Lung (tissue), 12 donors: ENCODE data around the gene MRNIP. TPM values are rescaled to one million over a fixed set of nuclear protein-coding genes. Genes with fewer than 3 reads are reported as not detected.

Source experiments
- ATAC-seq: fragments of 200-7000 bp; cut with Tn5 transposase; one replicate; pipeline ENCODE4 v1.9.1; 2020; ENCODE audit warnings: moderate number of reproducible peaks; ENCODE audit not compliant: insufficient read depth, low FRiP score
- DNase-seq, 3 donors: peaks; one replicate each; pipeline ENCODE4 v3.0.0-alpha.2; 2013 to 2017
- H3K27ac ChIP-seq, 2 donors: one replicate each; pipeline ENCODE4 v1.5.1; 2013; ENCODE audit warnings: mild to moderate bottlenecking in 2 of 2, moderate library complexity in 2 of 2, control low read depth in 1 of 2, inconsistent platforms in 1 of 2, low read depth in 1 of 2, low read length in 1 of 2
- H3K27me3 ChIP-seq, 3 donors: one replicate each; pipeline ENCODE4 v1.5.1; 2013; ENCODE audit warnings: low read length in 2 of 3; ENCODE audit not compliant: control insufficient read depth in 3 of 3, insufficient read depth in 3 of 3
- H3K36me3 ChIP-seq, 4 donors: one replicate each; pipeline ENCODE4 v1.5.1; 2013; ENCODE audit warnings: low read length in 4 of 4, mild to moderate bottlenecking in 1 of 4, moderate library complexity in 1 of 4; ENCODE audit not compliant: control insufficient read depth in 4 of 4, insufficient read depth in 4 of 4
- H3K4me1 ChIP-seq, 5 donors: one replicate each; pipeline ENCODE4 v1.5.1; 2013; ENCODE audit warnings: low read length in 5 of 5, mild to moderate bottlenecking in 2 of 5, moderate library complexity in 1 of 5; ENCODE audit not compliant: control insufficient read depth in 5 of 5, insufficient read depth in 5 of 5
- H3K4me3 ChIP-seq: one replicate; pipeline ENCODE4 v1.5.1; 2013; ENCODE audit warnings: mild to moderate bottlenecking, control low read depth, moderate library complexity
- H3K9ac ChIP-seq, 2 donors: one replicate each; pipeline ENCODE4 v1.5.1; 2013; ENCODE audit warnings: low read length in 2 of 2, control low read depth in 1 of 2; ENCODE audit not compliant: insufficient read depth in 1 of 2
- H3K9me3 ChIP-seq, 4 donors: one replicate each; pipeline ENCODE4 v1.5.1; 2013; ENCODE audit warnings: low read length in 3 of 4, mild to moderate bottlenecking in 1 of 4, moderate library complexity in 1 of 4; ENCODE audit not compliant: control insufficient read depth in 4 of 4, insufficient read depth in 3 of 4
- CTCF ChIP-seq: IDR thresholded peaks from 2 replicates; pipeline ENCODE4 v1.5.1; 2012; ENCODE audit warnings: mild to moderate bottlenecking; ENCODE audit errors: control extremely low read depth, extremely low read depth
- WGBS, 2 donors: extraction: QIAGEN DNeasy Blood & Tissue Kit; methylation state at CpG; one replicate each; pipeline ENCODE4 v1.1.7; 2013; 5-methylcytosine and 5-hydroxymethylcytosine counted together
- polyA plus RNA-seq, 2 donors: library from polyadenylated mRNA; stranded (reverse); fragments of 200-250 nt; gene quantifications; one replicate each; pipeline ENCODE4 v1.2.1, GENCODE V29; 2013
- total RNA-seq, 2 donors: library from RNA; depleted of rRNA in 1 of 2; stranded (reverse); fragments of >200 nt in 1 of 2; gene quantifications; one replicate each; pipeline ENCODE4 v1.2.1, GENCODE V29; 2014 to 2021
- donor health status: control.
- donor health status: control.
- donor health status: Bipolar disorder and iron deficiency.
- donor health status: healthy.
- donor health status: DM: yes; HTN: yes; CAD: no.

The MRNIP gene
- total and polyA plus RNA-seq, 4 donors = 15.4 to 51.0 (median 35.4) TPM

GRCh38 chr5:179863449-179864085 lies 5.0 kb upstream of the MRNIP start:
- no peak overlapping the region for H3K4me3 ChIP-seq
- no peaks in the 10 kb centered on the region for H3K27me3 ChIP-seq
- H3K27ac ChIP-seq = no peak overlapping the region
- TF ChIP-seq CTCF = no peak
- no peaks in the 10 kb centered on the region for H3K4me1 ChIP-seq
- peaks cover 9 to 51% (median 31%) of the 10 kb centered on the region in 4 donors for H3K36me3 ChIP-seq
- peaks cover 0 to 2% (median 0%) of the 10 kb centered on the region in 4 donors for H3K9me3 ChIP-seq
- WGBS, 2 donors = 96 to 98% methylated on average over 28 to 31 of the region's 31 CpGs
- ATAC-seq (no peak), DNase-seq (no peak)
- no peak overlapping the region for H3K9ac ChIP-seq

- Histone ChIP-seq H3K27ac (no peak overlapping the region), H3K4me3 (no peak overlapping the region), H3K27me3 (no peaks in the 10 kb centered on the region), H3K9ac (no peak overlapping the region), H3K4me1 (no peaks in the 10 kb centered on the region), H3K9me3 (peaks cover 0 to 2% (median 0%) of the 10 kb centered on the region in 4 donors), H3K36me3 (peaks cover 9 to 49% (median 29%) of the 10 kb centered on the region in 4 donors)
- WGBS, 2 donors = 97 to 100% methylated on average over 9 of the region's 9 CpGs
- DNase-seq = no peak
- no peak for ATAC-seq
- no peak for TF ChIP-seq CTCF
Measured at GRCh38 chr5:179862891-179863290, 4.3 kb upstream of the MRNIP start.

GRCh38 chr5:179862296-179862695 lies 3.7 kb upstream of the MRNIP start:
- ATAC-seq = no peak
- DNase-seq = no peak
- 92 to 95% methylated on average over 2 of the region's 2 CpGs for WGBS, 2 donors
- Histone ChIP-seq H3K4me1 (no peaks in the 10 kb centered on the region), H3K27ac (no peak overlapping the region), H3K4me3 (no peak overlapping the region), H3K27me3 (no peaks in the 10 kb centered on the region), H3K9me3 (peaks cover 0 to 2% (median 0%) of the 10 kb centered on the region in 4 donors), H3K9ac (no peak overlapping the region), H3K36me3 (peaks cover 9 to 45% (median 29%) of the 10 kb centered on the region in 4 donors)
- no peak for TF ChIP-seq CTCF

- Histone ChIP-seq H3K9me3 (peaks cover 0 to 2% (median 0%) of the 10 kb centered on the region in 4 donors), H3K9ac (no peak overlapping the region), H3K27me3 (no peaks in the 10 kb centered on the region), H3K27ac (no peak overlapping the region), H3K4me3 (no peak overlapping the region), H3K36me3 (peaks cover 9 to 31% (median 28%) of the 10 kb centered on the region in 4 donors), H3K4me1 (no peaks in the 10 kb centered on the region)
- ATAC-seq (no peak), DNase-seq (no peak)
- no peak for TF ChIP-seq CTCF
- WGBS, 2 donors = 79 to 81% methylated on average over 11 of the region's 11 CpGs
Measured at GRCh38 chr5:179860301-179860700, 1.7 kb upstream of the MRNIP start.
